ENCODE measurements around the gene TMEM101.

GRCh38 chr17:44000141-44000860, 14.5 kb downstream of the TMEM101 start:
- TF ChIP-seq POLR2A (IDR thresholded peaks at IDR 0.05; ENCODE audit: low read depth, low read length), result no peak
- no peak for TF ChIP-seq POLR2AphosphoS5 (IDR thresholded peaks at IDR 0.05; ENCODE audit: low read depth, low read length)

Data from GM12892 (cell line).